HepG2 (cell line): ENCODE measurements around the gene GALNT15. TPM values are rescaled to one million over a fixed set of nuclear protein-coding genes. Genes with fewer than 3 reads are reported as not detected.

Experiments
- DNMT3B ChIP-seq: conservative IDR thresholded peaks from 2 replicates; pipeline ENCODE4 v1.6.1; 2016; ENCODE audit warnings: missing biosample characterization, control low read depth
- DR1 ChIP-seq: sonication (generic); formaldehyde crosslinking; IDR thresholded peaks from 2 replicates; pipeline ENCODE4 v1.8.0; 2021; ENCODE audit warnings: mild to moderate bottlenecking, missing genetic modification reagents, inconsistent platforms
- GMEB1 ChIP-seq: sonication (generic); formaldehyde crosslinking; IDR thresholded peaks from 2 replicates; pipeline ENCODE4 v1.5.1; 2020; ENCODE audit warnings: missing genetic modification reagents, mild to moderate bottlenecking, borderline replicate concordance
- HDAC1 ChIP-seq: sonication (generic); formaldehyde crosslinking; IDR thresholded peaks from 2 replicates; pipeline ENCODE4 v1.5.1; 2020; ENCODE audit warnings: mild to moderate bottlenecking, missing genetic modification reagents
- HOXA5 ChIP-seq: sonication (generic); formaldehyde crosslinking; IDR thresholded peaks from 2 replicates; pipeline ENCODE4 v1.4.0; 2020; ENCODE audit warnings: missing genetic modification reagents
- KDM1A ChIP-seq: IDR thresholded peaks from 2 replicates; pipeline ENCODE4 v1.6.1; 2016; ENCODE audit warnings: missing compliant biosample characterization
- KDM5B ChIP-seq: sonication (generic); formaldehyde crosslinking; IDR thresholded peaks from 2 replicates; pipeline ENCODE4 v1.4.0; 2020; ENCODE audit warnings: missing genetic modification reagents, mild to moderate bottlenecking, borderline replicate concordance
- MLLT10 ChIP-seq: sonication (generic); formaldehyde crosslinking; IDR thresholded peaks from 2 replicates; pipeline ENCODE4 v1.4.0; 2020; ENCODE audit warnings: missing genetic modification reagents
- PITX1 ChIP-seq: sonication (generic); formaldehyde crosslinking; IDR thresholded peaks from 2 replicates; pipeline ENCODE4 v1.5.1; 2020; ENCODE audit warnings: mild to moderate bottlenecking, missing genetic modification reagents
- SMAD1 ChIP-seq: sonication (generic); formaldehyde crosslinking; IDR thresholded peaks from 2 replicates; pipeline ENCODE4 v1.4.0; 2020; ENCODE audit warnings: missing genetic modification reagents, low read depth, mild to moderate bottlenecking, borderline replicate concordance
- TFE3 ChIP-seq: IDR thresholded peaks from 2 replicates; pipeline ENCODE4 v1.6.1; 2016
- ZBTB34 ChIP-seq: sonication (generic); formaldehyde crosslinking; IDR thresholded peaks from 2 replicates; pipeline ENCODE4 v1.8.0; 2022; ENCODE audit warnings: mild to moderate bottlenecking, missing genetic modification reagents
- ZC3H13 ChIP-seq: sonication (generic); formaldehyde crosslinking; IDR thresholded peaks from 2 replicates; pipeline ENCODE4 v1.8.1; 2023; ENCODE audit warnings: mild to moderate bottlenecking, missing genetic modification reagents, moderate library complexity
- ZNF318 ChIP-seq: sonication (generic); formaldehyde crosslinking; IDR thresholded peaks from 2 replicates; pipeline ENCODE4 v1.4.0; 2020; ENCODE audit warnings: mild to moderate bottlenecking, missing genetic modification reagents
- ZNF350 ChIP-seq: sonication (generic); formaldehyde crosslinking; IDR thresholded peaks from 2 replicates; pipeline ENCODE4 v1.4.0; 2020; ENCODE audit warnings: mild to moderate bottlenecking, low read depth, missing genetic modification reagents, borderline replicate concordance
- ZNF570 ChIP-seq: sonication (generic); formaldehyde crosslinking; IDR thresholded peaks from 2 replicates; pipeline ENCODE4 v1.4.0; 2020; ENCODE audit warnings: mild to moderate bottlenecking, missing genetic modification reagents, borderline replicate concordance
- polyA plus RNA-seq, 8 experiments: library from polyadenylated mRNA; depleted of rRNA in 3 of 8; stranded (reverse) in 7 of 8; unstranded in 1 of 8; fragments of >200 nt; fragmentation: Illumina TruSeq in 4 of 8; extraction: Trizol in 4 of 8; gene quantifications; 2 replicates each; pipeline versions ENCODE4 v1.2.1 to v1.2.3, GENCODE V29; 2011 to 2016; ENCODE audit warnings: low read depth in 4 of 8, missing spikeins in 1 of 8, mixed read lengths in 1 of 8; ENCODE audit not compliant: insufficient read depth in 1 of 8
- total RNA-seq, 5 experiments: library from RNA; depleted of rRNA; stranded (reverse); fragments of >200 nt; fragmentation: Illumina TruSeq; extraction: Trizol; gene quantifications; 2 replicates each; pipeline ENCODE4 v1.2.3, GENCODE V29; 2016; ENCODE audit warnings: low read depth in 1 of 5

The GALNT15 gene
- total and polyA plus RNA-seq, 2 of the 13 experiments (the other 11 are each of a cell fraction or from before 2014, with no cell fraction given), result 0.02 to 0.04 TPM

GRCh38 chr3:16264708-16265454 is 90.4 kb downstream of the GALNT15 start, which contains the start of the genes DPH3 and OXNAD1 (continued):
- peak; percentile 91 for TF ChIP-seq GMEB1 (CRISPR knock-in tag)
- TF ChIP-seq ZBTB34, result no peak
- peak; percentile 99 for TF ChIP-seq HDAC1 (CRISPR knock-in tag)
- peak; percentile 60 for TF ChIP-seq KDM5B (CRISPR knock-in tag)
- peak; percentile 81 for TF ChIP-seq PITX1 (CRISPR knock-in tag)
- no peak for TF ChIP-seq KDM1A (CRISPR knock-in tag)
- TF ChIP-seq MLLT10 (CRISPR knock-in tag), result no peak
- no peak; the same call in 1 of the 2 replicates for TF ChIP-seq DR1 (CRISPR knock-in tag)
- TF ChIP-seq ZC3H13 (CRISPR knock-in tag), result peak; percentile 77
- TF ChIP-seq TFE3 (CRISPR knock-in tag), result no peak; the same call in 1 of the 2 replicates
- TF ChIP-seq SMAD1 (CRISPR knock-in tag), result peak; percentile 88
- no peak for TF ChIP-seq DNMT3B (CRISPR knock-in tag)
- TF ChIP-seq ZNF570 (CRISPR knock-in tag), result no peak
- TF ChIP-seq ZNF350, result peak; percentile 94
- peak; percentile 84 for TF ChIP-seq HOXA5 (CRISPR knock-in tag)
- TF ChIP-seq ZNF318 (CRISPR knock-in tag), result no peak; the same call in 1 of the 2 replicates
